Cerebellar nuclear complex (tissue), 1 donor: ENCODE data around the gene CDH26.

ENCODE experiments used
- DNase-seq, 2 experiments: peaks; one replicate each; lab custom pipeline; 2025; lab: John Stamatoyannopoulos, UW

The CDH26 gene

GRCh38 chr20:59985164-59985563 is 26.9 kb downstream of the CDH26 start:
- DNase-seq, result no peak

GRCh38 chr20:59985864-59986263 is 27.6 kb downstream of the CDH26 start:
- no peak for DNase-seq

- DNase-seq, result no peak
These were observed 28.9 kb downstream of the CDH26 start for GRCh38 chr20:59987135-59987534.

- no peak for DNase-seq
These were observed 29.9 kb downstream of the CDH26 start for GRCh38 chr20:59988141-59988540.

GRCh38 chr20:59992526-59993084 is 34.4 kb downstream of the CDH26 start:
- DNase-seq, result no peak

- DNase-seq, result no peak
These were observed 35.7 kb downstream of the CDH26 start for GRCh38 chr20:59993736-59994430.

GRCh38 chr20:59994697-59995122 is 36.5 kb downstream of the CDH26 start:
- no peak for DNase-seq

- DNase-seq, result no peak
These were observed 37.9 kb downstream of the CDH26 start for GRCh38 chr20:59996108-59996507.

GRCh38 chr20:59997896-59998295 is 39.7 kb downstream of the CDH26 start:
- no peak for DNase-seq

- no peak for DNase-seq
These were observed 41.3 kb downstream of the CDH26 start for GRCh38 chr20:59999502-59999901.

- no peak for DNase-seq
These were observed 42.2 kb downstream of the CDH26 start for GRCh38 chr20:60000271-60001042.

- DNase-seq, result no peak
These were observed 42.9 kb downstream of the CDH26 start for GRCh38 chr20:60001108-60001507.

- DNase-seq, result no peak
These were observed 45.6 kb downstream of the CDH26 start for GRCh38 chr20:60003776-60004175.

GRCh38 chr20:60006261-60006660 is 48.0 kb downstream of the CDH26 start:
- DNase-seq, result no peak

- DNase-seq, result no peak
These were observed 49.2 kb downstream of the CDH26 start for GRCh38 chr20:60007464-60007863.

- DNase-seq, result no peak
These were observed 50.0 kb downstream of the CDH26 start for GRCh38 chr20:60008130-60008808.

- DNase-seq, result no peak
These were observed 51.1 kb downstream of the CDH26 start for GRCh38 chr20:60009318-60009717.

GRCh38 chr20:60009826-60010616 is 51.8 kb downstream of the CDH26 start:
- DNase-seq, result no peak

- DNase-seq, result no peak
These were observed 52.7 kb downstream of the CDH26 start for GRCh38 chr20:60010689-60011458.

- no peak for DNase-seq
These were observed 53.6 kb downstream of the CDH26 start for GRCh38 chr20:60011512-60012507.
